ENCODE results near the gene CHAF1A.

CHAF1A gene

GRCh38 chr19:4403005-4403761, 743 bp downstream of the CHAF1A start (continued):
- no peak for TF ChIP-seq ZNF473 (tag by site-specific recombination; IDR thresholded peaks at IDR 0.05)
- TF ChIP-seq ZNF394 (tag by site-specific recombination; IDR thresholded peaks at IDR 0.05; ENCODE audit: borderline replicate concordance): no peak
- 0 out of 2 replicates have a peak, but pooled peaks have one; percentile 12 for TF ChIP-seq SP7 (tag by site-specific recombination; IDR thresholded peaks at IDR 0.05)
- TF ChIP-seq ZBTB26 (tag by site-specific recombination; optimal IDR thresholded peaks at IDR 0.05): peak; percentile 43
- TF ChIP-seq SCRT1 (tag by site-specific recombination; IDR thresholded peaks at IDR 0.05; ENCODE audit: borderline replicate concordance): no peak
- no peak for TF ChIP-seq ZBTB49 (tag by site-specific recombination; IDR thresholded peaks at IDR 0.05; ENCODE audit: low read depth)
- TF ChIP-seq ZNF24 (tag by site-specific recombination; IDR thresholded peaks at IDR 0.05): peak; percentile 96
- TF ChIP-seq ZNF629 (tag by site-specific recombination; IDR thresholded peaks at IDR 0.05): no peak
- TF ChIP-seq KLF9 (tag by site-specific recombination; IDR thresholded peaks at IDR 0.05; ENCODE audit: low read depth): 0 out of 2 replicates have a peak, but pooled peaks have one; percentile 10
- TF ChIP-seq ZNF280D (tag by site-specific recombination; IDR thresholded peaks at IDR 0.05): no peak
- TF ChIP-seq ZNF624 (tag by site-specific recombination; IDR thresholded peaks at IDR 0.05): no peak
- TF ChIP-seq ZNF580 (tag by site-specific recombination; IDR thresholded peaks at IDR 0.05): peak; percentile 7; the same call in 1 of the 2 replicates
- TF ChIP-seq MZF1 (tag by site-specific recombination; IDR thresholded peaks at IDR 0.05; ENCODE audit: borderline replicate concordance): 0 out of 2 replicates have a peak, but pooled peaks have one; percentile 29
- TF ChIP-seq ZNF555 (tag by site-specific recombination; conservative IDR thresholded peaks at IDR 0.05): no peak
- TF ChIP-seq ZNF335 (tag by site-specific recombination; conservative IDR thresholded peaks at IDR 0.05): peak; percentile 61
- peak; percentile 99 for TF ChIP-seq ZNF664 (tag by site-specific recombination; IDR thresholded peaks at IDR 0.05)
- TF ChIP-seq ZNF341 (tag by site-specific recombination; IDR thresholded peaks at IDR 0.05; ENCODE audit: low read depth): peak; percentile 35; the same call in 1 of the 2 replicates
- no peak for TF ChIP-seq ZNF174 (tag by site-specific recombination; IDR thresholded peaks at IDR 0.05)
- TF ChIP-seq ZNF530 (tag by site-specific recombination; IDR thresholded peaks at IDR 0.05; ENCODE audit: low read depth): no peak
- TF ChIP-seq ZSCAN30 (tag by site-specific recombination; IDR thresholded peaks at IDR 0.05): no peak

Data from HEK293 (cell line).